GM18519 (cell line): ENCODE measurements around the gene RNF126.

ENCODE experiments used
- ATAC-seq: cut with Tn5 transposase; IDR thresholded peaks from one replicate; pipeline ENCODE4 v1.9.1; 2021; ENCODE audit warnings: mild to moderate bottlenecking, moderate library complexity; ENCODE audit not compliant: unreplicated experiment, low FRiP score

Gene RNF126

GRCh38 chr19:664913-665443 is 2.0 kb upstream of the RNF126 start:
- no peak for ATAC-seq

GRCh38 chr19:663682-664117 is 686 bp upstream of the RNF126 start:
- no peak for ATAC-seq

DNA sequence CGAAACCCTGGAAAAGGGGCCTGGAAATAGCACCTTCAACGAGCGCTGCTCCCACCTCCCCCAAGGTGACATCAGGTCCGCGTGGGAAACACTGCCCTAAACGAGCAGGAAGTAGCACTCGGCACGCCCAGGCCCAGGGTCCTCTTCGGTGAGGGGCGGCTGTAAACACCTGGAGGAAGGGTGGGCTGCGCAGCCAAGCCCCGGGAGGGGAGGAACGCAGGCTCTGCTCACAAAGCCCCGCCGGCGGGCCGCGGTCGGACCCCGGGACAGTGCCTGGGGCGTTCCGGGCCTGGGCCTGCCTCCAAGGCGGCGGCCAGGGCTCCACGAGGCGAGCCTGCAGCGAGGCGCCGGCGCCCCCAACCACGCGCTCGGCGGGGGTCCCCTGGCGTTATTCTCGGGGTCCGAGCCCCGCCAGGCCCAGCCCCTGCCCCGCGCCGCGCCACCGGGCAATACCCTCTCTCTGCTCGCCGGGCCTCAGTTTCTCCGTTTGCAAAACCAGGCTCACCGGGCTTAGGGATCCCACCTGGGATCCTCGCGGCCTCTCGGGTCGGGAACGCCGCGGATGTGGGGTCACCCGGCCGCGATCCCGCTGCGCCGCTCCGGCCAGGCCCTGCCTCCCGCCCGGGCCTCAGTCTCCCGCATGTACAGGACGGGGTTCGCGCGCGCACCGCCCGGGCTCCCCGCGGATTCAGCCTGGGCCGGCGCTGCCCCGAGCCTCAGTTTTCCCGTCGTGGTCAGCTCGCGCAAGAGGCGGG is 630 bp downstream of the RNF126 start:
- ATAC-seq: no peak

DNA sequence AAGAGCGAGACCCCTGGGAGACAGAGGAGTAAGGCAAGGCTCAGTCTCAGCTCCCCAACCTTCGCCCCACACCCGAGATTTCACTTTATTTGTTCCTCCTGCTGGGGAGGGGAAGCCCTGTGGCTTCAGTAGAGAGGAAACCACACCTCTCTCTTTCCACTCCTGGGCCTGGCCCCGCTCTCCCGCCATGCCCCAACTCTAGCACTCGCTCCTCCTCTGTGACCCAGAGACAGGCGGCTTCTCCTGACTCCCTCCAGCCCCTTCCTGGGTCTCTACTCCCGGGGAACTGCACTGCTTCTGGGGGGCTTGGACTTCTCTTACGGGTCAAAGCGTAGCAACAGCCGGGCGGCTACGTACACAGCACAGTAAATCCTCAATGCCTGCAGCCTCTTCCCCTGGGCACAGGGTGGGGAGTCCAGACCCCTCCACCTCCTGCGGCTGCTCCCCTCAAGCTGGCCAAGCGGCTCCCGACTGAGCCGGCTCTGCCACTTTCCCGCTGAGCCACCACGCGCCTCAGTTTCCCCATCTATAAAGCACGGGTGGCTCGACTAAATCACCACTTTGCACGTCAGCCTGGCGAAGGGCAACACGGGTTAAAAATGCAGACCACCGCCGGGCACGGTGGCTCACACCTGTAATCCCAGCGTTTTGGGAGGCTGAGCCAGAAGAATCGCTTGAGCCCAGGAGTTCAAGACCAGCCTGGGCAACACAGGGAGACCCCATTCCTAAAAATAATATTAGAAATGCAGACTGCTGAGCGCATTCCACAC is 1.4 kb downstream of the RNF126 start:
- ATAC-seq: no peak

DNA sequence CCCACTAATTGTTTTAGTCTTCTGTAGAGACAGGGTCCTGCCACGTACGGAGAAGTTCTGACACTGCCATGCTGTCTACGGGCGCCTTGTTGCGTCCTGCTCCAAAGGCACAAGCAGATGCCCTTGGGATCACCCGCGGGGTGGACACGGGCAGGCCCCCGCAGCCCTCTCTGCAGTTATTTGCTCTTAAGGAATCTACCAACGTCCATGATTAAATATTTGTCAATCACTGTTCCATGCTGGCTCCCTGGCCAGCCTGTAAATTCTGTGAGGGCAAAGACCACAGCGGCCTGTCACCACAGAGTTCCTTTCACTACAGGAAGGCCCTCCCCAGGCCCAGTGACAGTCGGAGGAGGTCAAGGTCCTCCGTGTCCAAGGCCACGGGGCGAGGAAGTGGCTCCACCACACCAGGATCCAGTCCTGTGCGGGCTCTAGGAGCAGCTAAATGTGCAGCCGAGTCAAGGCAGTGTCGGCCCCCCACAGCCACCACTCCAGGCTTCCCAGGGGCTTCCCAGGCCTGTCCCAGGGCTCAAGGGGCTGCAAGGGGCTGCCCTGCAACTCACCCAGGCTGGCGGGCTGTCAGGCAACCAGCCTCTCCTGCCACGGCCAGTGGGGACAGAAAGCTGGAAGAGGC is 2.1 kb downstream of the RNF126 start:
- ATAC-seq: no peak

DNA sequence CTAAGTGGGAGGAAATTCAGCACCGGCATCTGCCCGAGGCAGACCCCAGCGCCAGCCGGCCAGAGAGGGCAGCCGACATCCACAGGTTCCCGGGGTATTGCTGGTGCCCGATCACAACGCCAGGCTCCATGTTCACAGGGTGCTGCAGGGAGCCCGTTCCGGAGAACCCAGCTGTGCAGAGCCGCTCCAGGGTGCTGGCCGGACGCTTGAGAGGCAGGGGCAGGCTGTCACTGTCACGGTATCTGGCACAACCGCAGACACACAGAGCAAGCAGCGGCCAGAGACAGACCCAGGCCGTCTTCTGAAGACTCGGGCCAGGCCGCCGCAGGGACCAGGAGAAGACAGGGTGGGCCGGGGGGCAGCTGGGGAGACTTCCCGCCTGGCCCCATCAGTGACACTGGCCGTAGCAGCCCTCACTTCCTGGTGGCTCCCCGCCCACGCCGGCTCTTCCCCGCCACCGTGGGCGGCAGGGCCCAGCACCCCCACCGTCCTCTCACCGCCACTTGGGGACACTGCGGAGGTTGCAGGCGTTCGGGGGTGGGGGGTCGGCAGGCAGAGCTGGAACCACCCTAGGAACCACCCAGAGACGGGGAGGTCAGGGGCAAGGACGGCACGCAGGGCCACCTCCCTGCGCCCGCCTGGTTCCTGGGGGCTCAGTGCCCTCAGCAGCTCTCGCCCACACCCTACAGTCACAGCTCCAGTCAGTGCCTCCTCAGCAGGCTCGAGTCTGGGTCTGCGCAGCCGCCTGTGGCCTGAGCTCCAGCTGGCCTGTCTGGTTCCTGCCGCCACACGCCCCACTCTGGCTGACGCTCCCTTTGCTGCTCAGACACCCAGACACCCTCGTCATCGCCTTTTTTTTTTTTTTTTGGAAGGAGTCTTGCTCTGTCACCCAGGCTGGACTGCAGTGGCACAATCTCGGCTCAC is 3.8 kb downstream of the RNF126 start:
- ATAC-seq: no peak

GRCh38 chr19:658059-658839 is 4.8 kb downstream of the RNF126 start:
- no peak for ATAC-seq

DNA sequence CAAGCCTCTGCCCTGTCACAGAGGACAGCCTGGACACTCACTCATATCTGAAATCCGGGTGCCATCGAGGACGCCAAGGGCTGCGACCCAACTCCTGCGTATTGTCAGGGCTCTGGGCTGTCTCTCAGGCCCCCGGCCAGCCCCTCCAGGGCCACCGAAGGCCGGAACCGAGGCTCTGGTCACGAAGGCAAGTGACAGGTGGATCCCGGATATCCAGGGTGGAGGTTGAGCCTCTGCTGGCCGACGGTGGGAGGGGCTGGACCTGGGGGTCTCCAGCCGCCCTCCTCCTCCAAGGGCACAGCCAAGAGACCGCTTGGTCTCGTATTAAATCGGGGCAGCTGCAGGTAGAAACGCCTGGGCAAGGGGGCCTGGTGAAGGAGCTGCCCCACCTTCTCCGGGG is 5.4 kb downstream of the RNF126 start:
- no peak for ATAC-seq

DNA sequence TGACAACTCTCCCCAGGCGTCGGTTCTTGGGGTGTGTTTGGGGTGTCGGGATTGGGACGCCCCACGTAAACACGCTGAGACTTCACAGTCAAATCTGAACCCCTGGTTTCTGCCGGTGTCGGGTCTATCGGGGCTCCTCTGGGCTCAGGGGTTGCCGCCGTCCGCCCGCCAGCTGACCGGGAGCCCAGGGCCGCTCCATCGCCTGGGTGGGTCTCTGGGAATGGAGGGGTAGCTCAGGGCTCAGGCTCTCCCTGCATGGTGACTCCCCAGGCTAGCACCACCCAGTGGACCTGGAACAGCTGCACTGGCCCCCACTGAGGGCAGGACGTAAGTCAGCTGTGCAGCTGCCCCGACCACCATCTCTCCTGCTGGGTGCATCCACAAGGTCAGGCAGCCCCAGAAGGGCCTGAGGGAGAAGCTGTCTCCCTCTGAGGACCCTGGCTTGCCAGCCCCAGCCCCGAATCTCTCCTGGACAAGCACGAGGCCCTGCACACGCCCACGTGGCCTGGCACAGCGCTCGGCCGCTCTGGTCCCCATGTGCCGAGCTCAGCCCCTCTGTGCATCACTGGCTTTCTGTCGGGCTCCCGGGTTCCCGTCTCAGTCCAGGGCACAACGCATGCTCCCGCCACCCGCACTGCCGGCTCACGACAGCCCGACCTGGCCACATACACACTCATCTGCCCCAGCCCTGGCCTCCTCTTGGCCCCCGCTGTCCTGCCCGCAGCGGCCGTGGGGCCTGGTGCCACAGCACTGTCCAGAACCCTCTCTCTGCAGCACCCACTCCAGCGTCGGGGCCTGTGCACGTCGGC is 6.1 kb downstream of the RNF126 start:
- ATAC-seq: no peak

GRCh38 chr19:655691-656090 is 7.3 kb downstream of the RNF126 start:
- no peak for ATAC-seq

GRCh38 chr19:653425-653824 is 9.6 kb downstream of the RNF126 start:
- ATAC-seq: no peak

DNA sequence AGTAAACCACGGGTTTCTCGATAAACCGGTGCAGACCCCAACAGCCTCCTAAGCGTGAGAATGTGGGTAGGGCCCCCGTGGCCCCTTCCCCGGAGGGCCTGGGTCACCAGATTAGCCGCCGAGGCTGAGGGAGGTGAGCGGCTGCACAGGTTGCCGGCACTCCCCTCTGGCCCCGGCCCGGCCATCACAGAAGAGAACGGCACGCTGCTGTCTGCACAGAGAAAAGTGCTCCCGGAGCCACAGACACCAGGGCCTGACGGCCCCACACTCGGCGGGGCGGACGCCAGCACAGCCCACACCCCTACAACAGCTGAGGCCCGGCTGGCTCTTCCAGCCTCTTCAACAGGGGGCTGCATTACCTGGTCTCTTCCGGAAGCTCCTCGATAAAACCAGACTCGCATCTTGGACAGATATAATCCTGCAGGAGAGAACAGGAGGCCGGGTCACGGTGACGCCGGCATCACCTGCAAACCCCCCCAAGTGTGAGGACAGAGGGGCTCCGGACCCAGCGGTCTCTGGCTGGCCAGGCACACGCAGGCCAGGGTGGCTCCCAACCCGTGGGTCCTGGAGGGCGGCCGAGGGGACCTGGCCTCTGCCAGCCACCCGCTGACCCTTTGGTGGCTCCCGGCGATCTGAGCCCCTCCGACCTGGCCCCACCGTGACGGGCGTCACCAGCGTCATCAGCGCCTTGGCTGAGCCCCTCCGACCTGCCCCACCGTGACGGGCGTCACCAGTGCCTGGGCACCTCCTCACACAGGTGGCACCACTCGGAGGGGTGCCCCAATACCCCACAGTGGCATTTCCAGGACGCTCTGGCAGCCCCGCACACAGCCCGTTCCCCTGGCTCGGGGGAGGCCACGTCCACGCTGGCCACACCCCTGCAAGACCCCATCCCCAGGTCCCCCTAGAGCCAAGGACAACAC is 10.3 kb downstream of the RNF126 start:
- no peak for ATAC-seq

DNA sequence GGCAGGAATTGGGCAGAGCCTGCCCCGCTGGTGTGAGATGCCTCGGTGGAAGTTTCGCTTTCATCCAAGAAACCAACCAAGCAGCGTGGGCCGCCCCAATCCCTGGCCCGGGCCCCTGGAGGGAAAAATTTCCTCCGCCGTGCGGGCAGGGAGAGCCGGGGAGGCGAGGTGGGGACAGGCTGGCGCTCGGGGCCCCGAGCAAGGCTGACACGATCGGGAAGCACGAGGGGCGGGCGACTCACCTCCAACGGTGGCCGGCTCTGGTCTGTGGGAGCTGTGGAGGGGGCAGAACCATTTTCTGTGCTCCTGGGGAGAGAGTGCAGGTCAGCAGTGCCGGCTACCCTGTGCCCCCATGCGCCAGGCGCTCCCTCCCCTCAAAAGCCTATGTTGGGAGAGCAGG is 11.0 kb downstream of the RNF126 start:
- no peak for ATAC-seq

DNA sequence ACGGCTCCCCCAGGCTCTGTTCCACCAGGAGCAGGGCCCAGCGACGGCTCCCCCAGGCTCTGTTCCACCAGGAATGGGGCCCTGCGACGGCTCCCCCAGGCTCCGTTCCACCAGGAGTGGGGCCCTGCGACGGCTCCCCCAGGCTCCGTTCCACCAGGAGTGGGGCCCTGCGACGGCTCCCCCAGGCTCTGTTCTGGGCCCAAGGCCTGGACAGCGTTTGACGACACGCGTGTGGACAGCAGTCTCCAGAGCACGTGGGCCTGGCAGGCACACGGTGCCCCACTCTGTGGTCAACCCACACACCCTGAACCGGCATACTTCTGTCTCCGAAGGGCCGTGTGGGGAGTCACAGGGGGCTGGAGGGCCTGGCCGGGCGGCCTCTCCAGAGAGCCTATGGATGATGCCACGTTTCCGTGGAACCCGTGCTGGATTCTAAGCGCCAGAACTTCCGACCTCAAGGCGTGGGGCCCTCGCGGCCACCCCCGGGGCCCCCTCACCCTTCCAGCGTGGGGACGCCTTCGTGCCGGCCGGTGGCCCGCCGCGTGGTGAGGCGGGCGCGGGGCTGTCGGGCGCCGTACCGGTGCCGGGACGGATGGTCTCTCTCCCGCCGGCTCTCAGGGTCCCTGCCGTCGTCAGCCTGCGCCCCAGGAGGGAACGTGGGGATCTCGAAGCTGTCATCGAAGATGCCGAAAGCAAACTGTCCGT is 11.7 kb downstream of the RNF126 start:
- ATAC-seq: no peak

- no peak for ATAC-seq
These were observed 12.9 kb downstream of the RNF126 start for GRCh38 chr19:650121-650520.

DNA sequence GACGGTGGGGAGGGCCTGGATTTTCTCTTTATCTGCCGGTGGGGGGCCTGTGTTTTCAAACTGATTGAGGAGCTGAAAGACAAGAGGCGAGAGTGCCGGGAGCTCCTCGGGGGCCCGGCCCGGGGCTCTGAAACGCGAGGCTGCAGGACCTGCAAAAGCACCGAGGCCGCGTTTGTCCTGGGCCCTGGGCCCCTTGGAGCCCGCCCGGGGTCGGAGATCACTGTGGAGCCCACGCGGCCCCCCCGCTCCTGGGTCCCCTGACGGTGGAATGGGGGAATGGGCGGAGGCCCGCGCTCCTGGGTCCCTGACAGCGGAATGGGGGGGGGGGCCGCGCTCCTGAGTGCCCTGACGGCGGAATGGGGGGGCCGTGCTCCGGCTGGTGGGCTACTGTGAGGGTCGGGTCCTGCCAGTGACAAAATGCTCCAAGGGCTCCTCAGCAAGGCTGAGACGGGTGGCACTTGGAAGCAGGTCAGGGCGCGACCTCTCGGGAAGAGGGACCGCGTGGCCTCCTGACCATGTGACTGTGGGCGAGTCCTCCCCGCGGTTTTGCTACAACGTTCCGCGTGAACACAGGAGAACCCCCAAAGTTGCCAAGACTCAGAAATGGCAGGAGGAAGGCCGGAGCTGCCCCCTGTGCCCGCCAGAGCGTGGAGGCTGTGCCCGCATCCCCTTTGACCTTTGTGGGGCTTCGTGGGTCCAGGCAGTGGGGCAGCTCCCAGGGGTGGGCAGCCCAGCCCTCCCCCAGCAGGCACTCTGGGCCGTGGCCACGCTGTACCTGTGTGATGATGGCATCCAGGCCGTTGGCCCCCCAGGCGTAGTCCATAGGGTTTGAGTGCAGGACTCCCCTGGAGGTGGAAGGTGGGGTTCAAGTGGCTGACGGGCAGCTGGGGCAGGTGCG is 13.9 kb downstream of the RNF126 start:
- no peak for ATAC-seq
